Limb (tissue), 2 donors: ENCODE measurements around the gene DUSP22.
"Not testable (repeated sequence)": the region's sequence is repeated elsewhere in the genome, so short reads cannot be mapped to it uniquely, and the experiment has no call there.

Experiments used
- DNase-seq, 2 donors: peaks; one replicate each; pipeline ENCODE4 v3.0.0-alpha.2; 2016; ENCODE audit errors: extremely low spot score in 2 of 2

The DUSP22 gene

GRCh38 chr6:363291-363690 lies 71.0 kb downstream of the DUSP22 start:
- no peak for DNase-seq

GRCh38 chr6:363909-364308 lies 71.6 kb downstream of the DUSP22 start:
- DNase-seq = no peak

GRCh38 chr6:364609-365540 lies 72.6 kb downstream of the DUSP22 start:
- no peak for DNase-seq

- DNase-seq = no peak
Observed at GRCh38 chr6:365835-366234, 73.5 kb downstream of the DUSP22 start.

GRCh38 chr6:366389-367297 lies 74.4 kb downstream of the DUSP22 start:
- no peak for DNase-seq

- no peak for DNase-seq
Observed at GRCh38 chr6:367298-367794, 75.1 kb downstream of the DUSP22 start.

GRCh38 chr6:367891-368630 lies 75.8 kb downstream of the DUSP22 start:
- DNase-seq = no peak

- DNase-seq = no peak
Observed at GRCh38 chr6:369559-370431, 77.5 kb downstream of the DUSP22 start.

GRCh38 chr6:370555-370954 lies 78.3 kb downstream of the DUSP22 start:
- no peak for DNase-seq

- not testable (repeated sequence) for DNase-seq
Observed at GRCh38 chr6:371851-372250, 79.6 kb downstream of the DUSP22 start.

GRCh38 chr6:372336-372911 lies 80.1 kb downstream of the DUSP22 start:
- no peak for DNase-seq

GRCh38 chr6:373031-373430 lies 80.7 kb downstream of the DUSP22 start:
- DNase-seq = no peak

- DNase-seq = peak; percentile 65 to 76
Observed at GRCh38 chr6:373773-374724, 81.8 kb downstream of the DUSP22 start.

- DNase-seq = no peak
Observed at GRCh38 chr6:374956-375355, 82.7 kb downstream of the DUSP22 start.

- no peak for DNase-seq
Observed at GRCh38 chr6:376827-377640, 84.7 kb downstream of the DUSP22 start.

- DNase-seq = not testable (repeated sequence)
Observed at GRCh38 chr6:377641-378020, 85.3 kb downstream of the DUSP22 start.

GRCh38 chr6:378090-378957 lies 86.0 kb downstream of the DUSP22 start:
- no peak for DNase-seq
